ENCODE measurements around the gene TMEM129.
"Not testable (repeated sequence)": the region's sequence is repeated elsewhere in the genome, so short reads cannot be mapped to it uniquely, and the experiment has no call there.

TMEM129 gene

DNA sequence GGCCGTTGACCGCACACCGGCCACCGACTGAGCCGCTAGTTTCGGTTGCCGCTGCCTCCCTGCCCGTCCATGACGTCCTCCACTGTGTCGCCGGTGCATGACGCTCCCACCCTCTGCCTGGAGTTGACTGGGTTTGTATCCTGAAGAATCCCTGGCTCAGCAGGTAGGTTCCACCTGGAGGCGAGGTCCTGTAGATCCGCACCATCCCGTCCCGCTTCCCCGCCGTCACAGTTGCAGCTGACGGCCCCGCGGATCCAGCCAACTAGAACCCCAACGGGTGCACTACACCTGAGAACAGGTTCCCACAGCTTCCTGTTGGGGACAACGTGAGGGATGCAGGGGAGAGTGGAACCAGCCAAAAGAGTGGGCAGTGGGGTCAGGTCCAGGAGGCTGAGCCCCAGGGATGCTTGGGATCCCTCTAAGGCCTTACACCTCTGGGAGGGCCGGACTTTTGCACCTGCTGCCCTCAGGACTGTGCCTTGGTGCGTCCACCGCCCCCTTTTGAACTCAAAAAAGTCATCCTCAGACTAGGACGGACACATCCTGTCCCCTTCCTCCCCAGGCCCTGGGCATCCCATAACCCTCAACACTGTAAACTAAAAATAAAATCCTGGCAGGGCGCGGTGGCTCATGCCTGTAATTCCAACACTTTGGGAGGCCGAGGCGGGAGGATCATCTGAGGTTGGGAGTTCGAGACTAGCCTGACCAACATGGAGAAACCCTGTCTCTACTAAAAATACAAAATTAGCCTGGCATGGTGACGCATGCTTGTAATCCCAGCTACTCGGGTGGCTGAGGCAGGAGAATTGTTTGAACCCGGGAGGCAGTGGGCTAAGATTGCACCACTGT, 7.9 kb downstream of the TMEM129 start:
- no peaks in the 10 kb centered on the region for H3K4me1 ChIP-seq (ENCODE audit: control insufficient read depth, insufficient read depth, low read length)
- H3K27me3 ChIP-seq (ENCODE audit: control insufficient read depth, insufficient read depth, low read length, poor library complexity, severe bottlenecking) = no peaks in the 10 kb centered on the region
- H3K4me3 ChIP-seq (ENCODE audit: insufficient read depth, low read depth, low read length) = peak overlapping the region; percentile 86
- WGBS, 2 experiments = 33 to 36% methylated on average over 35 of the region's 35 CpGs
- peak overlapping the region; percentile 91 for H3K27ac ChIP-seq (ENCODE audit: insufficient read depth, low read depth, low read length, poor library complexity, severe bottlenecking)
- no peaks in the 10 kb centered on the region for H3K9me3 ChIP-seq (ENCODE audit: control insufficient read depth, low read length)
- no peaks in the 10 kb centered on the region for H3K36me3 ChIP-seq (ENCODE audit: control insufficient read depth, insufficient read depth, low read length)

DNA sequence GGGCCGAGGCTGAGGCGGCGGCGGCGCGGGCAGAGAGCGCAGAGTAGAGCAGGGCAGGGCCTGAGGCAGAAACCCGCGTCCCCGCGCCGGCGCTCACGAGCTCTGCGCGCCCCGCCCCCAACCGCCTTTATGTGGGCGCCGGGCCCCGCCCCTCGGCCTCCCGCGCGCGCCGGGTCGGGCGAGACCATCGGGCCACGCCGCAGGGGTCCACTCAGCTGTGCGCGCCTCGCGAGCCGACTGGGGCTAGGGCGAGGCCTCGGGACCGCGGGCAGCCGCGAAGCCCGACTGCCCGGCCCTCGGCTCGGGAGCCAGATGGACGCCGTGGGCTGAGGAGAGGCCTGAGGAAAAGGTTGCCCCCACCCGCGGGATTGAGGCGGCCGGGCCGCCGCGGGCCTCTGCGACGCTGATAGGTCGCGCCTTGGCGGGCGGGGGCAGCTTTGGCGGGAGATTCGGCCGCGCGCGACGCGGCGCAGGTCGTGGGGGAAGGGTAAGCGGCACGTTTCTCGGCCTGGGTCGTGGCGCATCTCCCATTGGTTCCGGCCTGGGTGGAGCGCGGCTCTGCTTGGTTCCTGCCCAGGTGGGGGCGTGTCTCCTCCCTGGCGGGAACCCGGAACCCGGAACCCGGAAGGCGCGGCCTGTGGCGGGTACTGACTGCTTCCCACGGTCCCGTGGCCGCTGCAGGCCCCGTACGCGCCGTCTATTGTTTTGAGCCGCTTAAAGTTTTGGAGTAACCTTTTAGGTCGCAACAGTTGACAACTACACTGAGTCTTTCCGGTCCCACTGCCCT, 8.7 kb downstream of the TMEM129 start, which contains the start of gene SLBP:
SLBP (minus strand) TSS at position 104 of the 787 bp plus-strand sequence. CDS start 131 bp downstream, outside the sequence.
- Histone ChIP-seq H3K4me1 (ENCODE audit: control insufficient read depth, insufficient read depth, low read length) (no peaks in the 10 kb centered on the region), H3K36me3 (ENCODE audit: control insufficient read depth, insufficient read depth, low read length) (no peaks in the 10 kb centered on the region), H3K9me3 (ENCODE audit: control insufficient read depth, low read length) (no peaks in the 10 kb centered on the region), H3K27me3 (ENCODE audit: control insufficient read depth, insufficient read depth, low read length, poor library complexity, severe bottlenecking) (no peaks in the 10 kb centered on the region), H3K27ac (ENCODE audit: insufficient read depth, low read depth, low read length, poor library complexity, severe bottlenecking) (peak within 1 kb of the TSS; percentile 91), H3K4me3 (ENCODE audit: insufficient read depth, low read depth, low read length) (peak within 1 kb of the TSS; percentile 86)
- WGBS, 2 experiments = 0% methylated on average over 98 of the region's 98 CpGs

DNA sequence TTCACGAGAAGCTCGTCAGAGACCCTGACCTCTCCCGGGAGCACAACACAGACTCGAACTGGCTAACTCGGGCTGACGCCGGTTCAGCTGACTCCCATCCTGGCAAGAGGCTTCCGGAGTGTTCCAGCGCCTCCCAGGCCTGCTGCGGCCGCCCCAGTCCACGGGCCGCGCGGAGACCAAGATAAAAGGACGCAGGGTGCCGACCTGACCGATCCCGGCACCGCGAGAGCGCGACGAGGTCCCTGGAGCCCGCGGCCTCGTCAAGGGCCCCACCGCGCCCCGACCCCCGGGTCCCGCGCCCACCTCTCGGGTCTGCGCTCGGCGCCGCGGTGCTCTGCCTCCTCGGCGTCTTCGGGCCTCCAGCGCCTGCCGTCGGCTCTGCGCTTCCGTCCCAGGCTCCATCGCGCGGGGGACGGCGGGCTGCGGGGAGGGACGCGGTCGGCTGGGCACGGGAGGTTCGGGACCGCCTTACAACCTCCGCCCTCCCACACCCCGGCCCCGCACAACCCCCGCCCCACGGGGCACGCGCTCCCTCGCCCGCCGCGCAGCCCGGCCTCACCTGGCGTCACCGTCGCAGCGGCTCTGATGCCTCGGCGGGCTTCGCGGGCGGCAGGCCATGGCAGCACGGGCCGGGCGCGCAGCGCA, 9.4 kb downstream of the TMEM129 start:
- Histone ChIP-seq H3K27me3 (ENCODE audit: control insufficient read depth, insufficient read depth, low read length, poor library complexity, severe bottlenecking) (no peaks in the 10 kb centered on the region), H3K36me3 (ENCODE audit: control insufficient read depth, insufficient read depth, low read length) (no peaks in the 10 kb centered on the region), H3K4me1 (ENCODE audit: control insufficient read depth, insufficient read depth, low read length) (no peaks in the 10 kb centered on the region), H3K27ac (ENCODE audit: insufficient read depth, low read depth, low read length, poor library complexity, severe bottlenecking) (peak overlapping the region; percentile 91), H3K9me3 (ENCODE audit: control insufficient read depth, low read length) (no peaks in the 10 kb centered on the region), H3K4me3 (ENCODE audit: insufficient read depth, low read depth, low read length) (peak overlapping the region; percentile 86)
- 0% methylated on average over 85 of the region's 85 CpGs for WGBS, 2 experiments

DNA sequence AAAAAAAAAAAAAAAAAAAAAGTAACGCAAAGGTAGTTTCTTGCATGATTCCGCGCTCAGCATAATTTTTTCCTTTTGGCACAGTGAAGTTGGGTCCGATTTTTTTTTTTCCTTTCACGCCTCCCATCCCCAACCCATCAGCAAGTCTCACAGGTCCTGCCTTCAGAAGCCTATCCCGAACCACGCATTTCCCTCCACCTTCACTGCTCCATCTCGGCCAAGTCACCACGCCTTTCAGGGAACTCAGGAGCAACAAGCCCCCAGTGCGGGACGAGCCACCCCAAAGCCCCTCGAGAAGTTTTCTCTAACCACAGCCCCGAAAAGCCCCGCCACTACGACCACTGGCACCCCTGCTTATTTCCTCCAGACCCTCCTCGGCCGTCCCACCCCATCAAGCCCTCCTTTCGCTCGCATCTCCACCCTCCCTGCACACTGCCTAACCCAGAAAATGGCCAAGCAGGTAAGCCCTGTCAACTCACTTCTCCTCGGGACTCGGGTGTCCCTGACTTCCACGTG, 10.0 kb downstream of the TMEM129 start:
- peak overlapping the region; percentile 86 for H3K4me3 ChIP-seq (ENCODE audit: insufficient read depth, low read depth, low read length)
- peaks cover 6% of the 10 kb centered on the region for H3K36me3 ChIP-seq (ENCODE audit: control insufficient read depth, insufficient read depth, low read length)
- 26% methylated on average over 22 of the region's 22 CpGs for WGBS, 2 experiments
- H3K4me1 ChIP-seq (ENCODE audit: control insufficient read depth, insufficient read depth, low read length) = no peaks in the 10 kb centered on the region
- H3K27me3 ChIP-seq (ENCODE audit: control insufficient read depth, insufficient read depth, low read length, poor library complexity, severe bottlenecking) = no peaks in the 10 kb centered on the region
- no peak overlapping the region for H3K27ac ChIP-seq (ENCODE audit: insufficient read depth, low read depth, low read length, poor library complexity, severe bottlenecking)
- H3K9me3 ChIP-seq (ENCODE audit: control insufficient read depth, low read length) = no peaks in the 10 kb centered on the region

DNA sequence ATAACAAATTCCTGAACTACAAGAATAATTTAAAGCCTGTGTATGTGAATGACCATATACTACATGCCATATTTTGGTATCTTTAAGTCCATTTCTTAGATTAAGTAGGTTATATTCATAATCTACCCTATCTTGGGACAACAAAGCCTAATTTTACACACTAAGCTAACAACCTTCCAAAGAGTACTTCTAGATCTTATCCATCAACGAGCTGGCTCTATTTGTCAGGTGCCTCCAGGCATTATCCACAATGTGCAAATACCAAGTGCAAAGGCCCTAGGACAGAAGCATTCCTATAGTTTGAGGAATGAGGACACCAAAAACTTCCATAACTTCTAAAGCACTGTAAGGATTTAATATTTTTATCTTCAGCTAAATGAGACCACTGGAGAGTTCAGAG, 12.5 kb downstream of the TMEM129 start:
- Histone ChIP-seq H3K4me1 (ENCODE audit: control insufficient read depth, insufficient read depth, low read length) (no peaks in the 10 kb centered on the region), H3K4me3 (ENCODE audit: insufficient read depth, low read depth, low read length) (no peak overlapping the region), H3K27me3 (ENCODE audit: control insufficient read depth, insufficient read depth, low read length, poor library complexity, severe bottlenecking) (no peaks in the 10 kb centered on the region), H3K36me3 (ENCODE audit: control insufficient read depth, insufficient read depth, low read length) (peaks cover 10% of the 10 kb centered on the region), H3K27ac (ENCODE audit: insufficient read depth, low read depth, low read length, poor library complexity, severe bottlenecking) (no peak overlapping the region), H3K9me3 (ENCODE audit: control insufficient read depth, low read length) (no peaks in the 10 kb centered on the region)
- WGBS, 2 experiments = 86 to 93% methylated on average over 1 of the region's 1 CpG

DNA sequence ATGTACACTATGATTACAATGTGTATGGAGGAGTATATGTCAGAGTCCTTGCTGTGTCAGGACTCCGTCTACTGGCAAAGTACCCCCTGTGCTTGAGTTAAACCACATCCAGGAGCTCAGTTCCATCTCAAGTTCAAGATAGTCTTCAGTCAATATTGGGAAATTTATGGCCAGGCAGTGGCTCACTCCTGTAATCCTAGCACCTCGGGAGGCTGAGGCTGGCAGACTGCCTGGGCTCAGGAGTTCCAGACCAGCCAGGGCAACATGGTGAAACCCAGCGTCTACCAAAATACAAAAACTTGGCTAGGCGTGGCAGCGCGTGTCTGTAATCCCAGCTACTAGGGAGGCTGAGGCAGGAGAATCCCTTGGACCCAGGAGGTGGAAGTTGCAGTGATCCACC, 14.8 kb downstream of the TMEM129 start:
- Histone ChIP-seq H3K27ac (ENCODE audit: insufficient read depth, low read depth, low read length, poor library complexity, severe bottlenecking) (no peak overlapping the region), H3K36me3 (ENCODE audit: control insufficient read depth, insufficient read depth, low read length) (peaks cover 15% of the 10 kb centered on the region), H3K4me3 (ENCODE audit: insufficient read depth, low read depth, low read length) (no peak overlapping the region), H3K9me3 (ENCODE audit: control insufficient read depth, low read length) (no peaks in the 10 kb centered on the region), H3K27me3 (ENCODE audit: control insufficient read depth, insufficient read depth, low read length, poor library complexity, severe bottlenecking) (no peaks in the 10 kb centered on the region), H3K4me1 (ENCODE audit: control insufficient read depth, insufficient read depth, low read length) (no peaks in the 10 kb centered on the region)
- 94 to 96% methylated on average over 6 of the region's 6 CpGs for WGBS, 2 experiments

DNA sequence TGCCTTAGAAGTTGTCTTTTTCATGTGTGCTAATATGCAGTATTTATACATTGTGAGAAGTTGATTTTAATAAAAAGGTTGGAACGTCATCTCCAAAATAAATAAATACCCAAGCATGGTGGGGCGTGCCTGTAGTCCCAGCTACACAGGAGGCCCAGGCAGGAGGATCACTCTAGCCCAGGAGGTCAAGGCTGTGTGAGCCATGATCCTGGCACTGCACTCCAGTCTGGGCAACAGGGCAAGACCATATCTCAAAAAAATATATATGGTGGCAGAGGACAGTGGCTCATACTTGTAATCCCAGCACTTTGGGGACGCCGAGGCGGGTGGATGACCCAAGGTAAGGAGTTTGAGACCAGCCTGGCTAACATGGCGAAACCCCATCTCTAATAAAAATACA, 15.4 kb downstream of the TMEM129 start:
- Histone ChIP-seq H3K4me3 (ENCODE audit: insufficient read depth, low read depth, low read length) (no peak overlapping the region), H3K27me3 (ENCODE audit: control insufficient read depth, insufficient read depth, low read length, poor library complexity, severe bottlenecking) (no peaks in the 10 kb centered on the region), H3K4me1 (ENCODE audit: control insufficient read depth, insufficient read depth, low read length) (no peaks in the 10 kb centered on the region), H3K27ac (ENCODE audit: insufficient read depth, low read depth, low read length, poor library complexity, severe bottlenecking) (no peak overlapping the region), H3K36me3 (ENCODE audit: control insufficient read depth, insufficient read depth, low read length) (peaks cover 15% of the 10 kb centered on the region), H3K9me3 (ENCODE audit: control insufficient read depth, low read length) (no peaks in the 10 kb centered on the region)
- WGBS, 2 experiments = 95 to 96% methylated on average over 6 of the region's 6 CpGs

DNA sequence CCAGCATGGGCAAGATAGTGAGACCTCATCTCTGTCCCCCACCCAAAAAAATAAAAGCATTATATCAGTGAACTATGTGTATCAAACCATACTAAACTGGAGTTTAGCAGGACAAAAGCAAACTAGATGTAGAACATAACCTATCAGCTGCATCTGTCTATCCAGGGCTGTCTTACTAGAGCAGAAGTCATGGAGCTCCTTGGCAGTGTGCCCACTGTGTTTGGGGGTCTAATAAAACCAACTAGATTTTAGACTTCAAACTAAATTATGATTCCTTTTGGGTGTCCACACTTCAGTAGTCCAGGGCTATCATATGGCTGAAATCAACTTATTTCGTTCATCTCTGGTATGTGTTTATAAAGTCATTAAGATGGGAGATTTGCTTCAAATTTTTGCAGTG, 17.3 kb downstream of the TMEM129 start:
- 91 to 100% methylated on average over 1 of the region's 1 CpG for WGBS, 2 experiments
- peaks cover 18% of the 10 kb centered on the region for H3K36me3 ChIP-seq (ENCODE audit: control insufficient read depth, insufficient read depth, low read length)
- H3K27me3 ChIP-seq (ENCODE audit: control insufficient read depth, insufficient read depth, low read length, poor library complexity, severe bottlenecking) = no peaks in the 10 kb centered on the region
- H3K9me3 ChIP-seq (ENCODE audit: control insufficient read depth, low read length) = no peaks in the 10 kb centered on the region
- H3K4me3 ChIP-seq (ENCODE audit: insufficient read depth, low read depth, low read length) = no peak overlapping the region
- H3K4me1 ChIP-seq (ENCODE audit: control insufficient read depth, insufficient read depth, low read length) = no peaks in the 10 kb centered on the region
- H3K27ac ChIP-seq (ENCODE audit: insufficient read depth, low read depth, low read length, poor library complexity, severe bottlenecking) = no peak overlapping the region

DNA sequence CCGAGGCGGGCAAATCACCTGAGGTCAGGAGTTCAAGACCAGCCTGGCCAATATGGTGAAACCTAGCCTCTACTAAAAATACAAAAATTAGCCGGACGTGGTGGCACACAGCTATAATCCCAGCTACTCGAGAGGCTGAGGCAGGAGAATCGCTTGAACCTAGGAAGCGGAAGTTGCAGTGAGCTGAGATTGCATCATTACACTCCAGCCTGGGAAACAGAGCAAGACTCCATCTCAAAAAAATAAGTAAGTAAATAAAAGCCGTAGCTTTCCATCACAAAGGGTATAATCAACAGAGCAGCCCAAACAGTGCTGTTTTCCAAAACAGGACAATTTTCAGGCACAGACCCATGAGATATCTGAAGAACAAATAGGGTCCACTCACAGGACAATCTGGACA, 19.5 kb downstream of the TMEM129 start:
- H3K9me3 ChIP-seq (ENCODE audit: control insufficient read depth, low read length); H3K27ac ChIP-seq (ENCODE audit: insufficient read depth, low read depth, low read length, poor library complexity, severe bottlenecking); H3K4me1 ChIP-seq (ENCODE audit: control insufficient read depth, insufficient read depth, low read length); H3K4me3 ChIP-seq (ENCODE audit: insufficient read depth, low read depth, low read length); H3K27me3 ChIP-seq (ENCODE audit: control insufficient read depth, insufficient read depth, low read length, poor library complexity, severe bottlenecking): not testable (repeated sequence)
- 93 to 95% methylated on average over 8 of the region's 8 CpGs for WGBS, 2 experiments
- peaks cover 23% of the 10 kb centered on the region for H3K36me3 ChIP-seq (ENCODE audit: control insufficient read depth, insufficient read depth, low read length)

DNA sequence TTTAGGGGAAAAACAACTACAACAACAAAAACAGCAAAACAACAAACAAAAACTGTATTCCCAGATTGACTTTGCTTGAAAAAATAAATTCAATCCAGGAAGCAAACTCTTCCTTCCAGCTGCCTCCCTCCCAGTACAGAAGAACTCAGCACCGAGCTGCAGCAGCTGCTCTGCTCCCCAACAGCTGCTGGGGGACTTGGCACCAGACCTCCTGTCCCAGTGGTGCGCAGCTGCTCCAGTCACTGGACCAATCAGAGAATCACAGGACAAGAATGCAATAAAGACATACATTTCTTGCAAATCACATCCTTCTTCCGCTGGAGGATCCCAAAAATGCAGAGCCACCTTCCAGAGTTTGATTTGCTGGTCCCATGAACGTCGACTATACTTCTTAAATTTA, 25.2 kb downstream of the TMEM129 start:
- no peaks in the 10 kb centered on the region for H3K4me1 ChIP-seq (ENCODE audit: control insufficient read depth, insufficient read depth, low read length)
- H3K27me3 ChIP-seq (ENCODE audit: control insufficient read depth, insufficient read depth, low read length, poor library complexity, severe bottlenecking) = no peaks in the 10 kb centered on the region
- H3K36me3 ChIP-seq (ENCODE audit: control insufficient read depth, insufficient read depth, low read length) = peaks cover 24% of the 10 kb centered on the region
- H3K4me3 ChIP-seq (ENCODE audit: insufficient read depth, low read depth, low read length) = no peak overlapping the region
- H3K27ac ChIP-seq (ENCODE audit: insufficient read depth, low read depth, low read length, poor library complexity, severe bottlenecking) = no peak overlapping the region
- H3K9me3 ChIP-seq (ENCODE audit: control insufficient read depth, low read length) = no peaks in the 10 kb centered on the region
- 98% methylated on average over 5 of the region's 5 CpGs for WGBS, 2 experiments

Data from ectodermal cell (in vitro differentiated cells).